ENCODE data around the gene IDS.
A peak's percentile ranks its signal among the peaks of the same experiment; 100 is the strongest.

The IDS gene

GRCh38 chrX:149470955-149471354, 34.2 kb downstream of the IDS start (continued):
- TF ChIP-seq, protein P1, sequence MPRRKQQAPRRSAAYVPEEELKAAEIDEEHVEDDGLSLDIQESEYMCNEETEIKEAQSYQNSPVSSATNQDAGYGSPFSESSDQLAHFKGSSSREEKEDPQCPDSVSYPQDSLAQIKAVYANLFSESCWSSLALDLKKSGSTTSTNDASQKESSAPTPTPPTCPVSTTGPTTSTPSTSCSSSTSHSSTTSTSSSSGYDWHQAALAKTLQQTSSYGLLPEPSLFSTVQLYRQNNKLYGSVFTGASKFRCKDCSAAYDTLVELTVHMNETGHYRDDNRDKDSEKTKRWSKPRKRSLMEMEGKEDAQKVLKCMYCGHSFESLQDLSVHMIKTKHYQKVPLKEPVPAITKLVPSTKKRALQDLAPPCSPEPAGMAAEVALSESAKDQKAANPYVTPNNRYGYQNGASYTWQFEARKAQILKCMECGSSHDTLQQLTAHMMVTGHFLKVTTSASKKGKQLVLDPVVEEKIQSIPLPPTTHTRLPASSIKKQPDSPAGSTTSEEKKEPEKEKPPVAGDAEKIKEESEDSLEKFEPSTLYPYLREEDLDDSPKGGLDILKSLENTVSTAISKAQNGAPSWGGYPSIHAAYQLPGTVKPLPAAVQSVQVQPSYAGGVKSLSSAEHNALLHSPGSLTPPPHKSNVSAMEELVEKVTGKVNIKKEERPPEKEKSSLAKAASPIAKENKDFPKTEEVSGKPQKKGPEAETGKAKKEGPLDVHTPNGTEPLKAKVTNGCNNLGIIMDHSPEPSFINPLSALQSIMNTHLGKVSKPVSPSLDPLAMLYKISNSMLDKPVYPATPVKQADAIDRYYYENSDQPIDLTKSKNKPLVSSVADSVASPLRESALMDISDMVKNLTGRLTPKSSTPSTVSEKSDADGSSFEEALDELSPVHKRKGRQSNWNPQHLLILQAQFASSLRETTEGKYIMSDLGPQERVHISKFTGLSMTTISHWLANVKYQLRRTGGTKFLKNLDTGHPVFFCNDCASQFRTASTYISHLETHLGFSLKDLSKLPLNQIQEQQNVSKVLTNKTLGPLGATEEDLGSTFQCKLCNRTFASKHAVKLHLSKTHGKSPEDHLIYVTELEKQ (tag by site-specific recombination; IDR thresholded peaks at IDR 0.05; ENCODE audit: borderline replicate concordance): no peak
- TF ChIP-seq SP2 (tag by site-specific recombination; IDR thresholded peaks at IDR 0.05): no peak
- TF ChIP-seq ZBTB17 (tag by site-specific recombination; IDR thresholded peaks at IDR 0.05): no peak
- no peak for TF ChIP-seq ZNF785 (tag by site-specific recombination; IDR thresholded peaks at IDR 0.05)
- TF ChIP-seq, protein P2, sequence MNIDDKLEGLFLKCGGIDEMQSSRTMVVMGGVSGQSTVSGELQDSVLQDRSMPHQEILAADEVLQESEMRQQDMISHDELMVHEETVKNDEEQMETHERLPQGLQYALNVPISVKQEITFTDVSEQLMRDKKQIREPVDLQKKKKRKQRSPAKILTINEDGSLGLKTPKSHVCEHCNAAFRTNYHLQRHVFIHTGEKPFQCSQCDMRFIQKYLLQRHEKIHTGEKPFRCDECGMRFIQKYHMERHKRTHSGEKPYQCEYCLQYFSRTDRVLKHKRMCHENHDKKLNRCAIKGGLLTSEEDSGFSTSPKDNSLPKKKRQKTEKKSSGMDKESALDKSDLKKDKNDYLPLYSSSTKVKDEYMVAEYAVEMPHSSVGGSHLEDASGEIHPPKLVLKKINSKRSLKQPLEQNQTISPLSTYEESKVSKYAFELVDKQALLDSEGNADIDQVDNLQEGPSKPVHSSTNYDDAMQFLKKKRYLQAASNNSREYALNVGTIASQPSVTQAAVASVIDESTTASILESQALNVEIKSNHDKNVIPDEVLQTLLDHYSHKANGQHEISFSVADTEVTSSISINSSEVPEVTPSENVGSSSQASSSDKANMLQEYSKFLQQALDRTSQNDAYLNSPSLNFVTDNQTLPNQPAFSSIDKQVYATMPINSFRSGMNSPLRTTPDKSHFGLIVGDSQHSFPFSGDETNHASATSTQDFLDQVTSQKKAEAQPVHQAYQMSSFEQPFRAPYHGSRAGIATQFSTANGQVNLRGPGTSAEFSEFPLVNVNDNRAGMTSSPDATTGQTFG (tag by site-specific recombination; IDR thresholded peaks at IDR 0.05; ENCODE audit: borderline replicate concordance): no peak
- TF ChIP-seq ZNF292 (tag by site-specific recombination; IDR thresholded peaks at IDR 0.05; ENCODE audit: borderline replicate concordance, low read depth): no peak
- 0 out of 2 replicates have a peak, but pooled peaks have one; percentile 29 for TF ChIP-seq ZNF561 (tag by site-specific recombination; IDR thresholded peaks at IDR 0.05; ENCODE audit: borderline replicate concordance)
- TF ChIP-seq KLF10 (tag by site-specific recombination; IDR thresholded peaks at IDR 0.05): no peak
- TF ChIP-seq ZXDB (tag by site-specific recombination; IDR thresholded peaks at IDR 0.05): no peak
- no peak for TF ChIP-seq ZNF830 (tag by site-specific recombination; IDR thresholded peaks at IDR 0.05; ENCODE audit: low read depth)
- peak; percentile 35; the same call in 1 of the 2 replicates for TF ChIP-seq ZNF660 (tag by site-specific recombination; IDR thresholded peaks at IDR 0.05)
- no peak for TF ChIP-seq BCL11B (tag by site-specific recombination; IDR thresholded peaks at IDR 0.05; ENCODE audit: low read depth)
- peak; percentile 57; the same call in 1 of the 2 replicates for TF ChIP-seq ZBTB6 (tag by site-specific recombination; IDR thresholded peaks at IDR 0.05)
- no peak for TF ChIP-seq ZEB2 (tag by site-specific recombination; IDR thresholded peaks at IDR 0.05)
- TF ChIP-seq ZSCAN30 (tag by site-specific recombination; IDR thresholded peaks at IDR 0.05): peak; percentile 68
- TF ChIP-seq, protein P3, sequence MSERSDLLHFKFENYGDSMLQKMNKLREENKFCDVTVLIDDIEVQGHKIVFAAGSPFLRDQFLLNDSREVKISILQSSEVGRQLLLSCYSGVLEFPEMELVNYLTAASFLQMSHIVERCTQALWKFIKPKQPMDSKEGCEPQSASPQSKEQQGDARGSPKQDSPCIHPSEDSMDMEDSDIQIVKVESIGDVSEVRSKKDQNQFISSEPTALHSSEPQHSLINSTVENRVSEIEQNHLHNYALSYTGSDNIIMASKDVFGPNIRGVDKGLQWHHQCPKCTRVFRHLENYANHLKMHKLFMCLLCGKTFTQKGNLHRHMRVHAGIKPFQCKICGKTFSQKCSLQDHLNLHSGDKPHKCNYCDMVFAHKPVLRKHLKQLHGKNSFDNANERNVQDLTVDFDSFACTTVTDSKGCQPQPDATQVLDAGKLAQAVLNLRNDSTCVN (tag by site-specific recombination; optimal IDR thresholded peaks at IDR 0.05): no peak
- TF ChIP-seq ZNF211 (tag by site-specific recombination; IDR thresholded peaks at IDR 0.05; ENCODE audit: low read depth): no peak
- no peak for TF ChIP-seq ZNF791 (tag by site-specific recombination; IDR thresholded peaks at IDR 0.05)
- TF ChIP-seq ZNF624 (tag by site-specific recombination; IDR thresholded peaks at IDR 0.05): no peak
- no peak for TF ChIP-seq ZFP3 (tag by site-specific recombination; IDR thresholded peaks at IDR 0.05; ENCODE audit: low read depth)
- TF ChIP-seq ZNF426 (tag by site-specific recombination; IDR thresholded peaks at IDR 0.05): no peak
- TF ChIP-seq TRIM28 (IDR thresholded peaks at IDR 0.05; ENCODE audit: borderline replicate concordance, low read length): no peak
- TF ChIP-seq ZNF629 (tag by site-specific recombination; IDR thresholded peaks at IDR 0.05): no peak
- no peak for TF ChIP-seq ZNF768 (tag by site-specific recombination; IDR thresholded peaks at IDR 0.05)
- peak; percentile 97 for TF ChIP-seq ZNF654 (tag by site-specific recombination; IDR thresholded peaks at IDR 0.05; ENCODE audit: low read depth)
- no peak for TF ChIP-seq ZNF223 (tag by site-specific recombination; IDR thresholded peaks at IDR 0.05)
- no peak for TF ChIP-seq ZNF677 (tag by site-specific recombination; IDR thresholded peaks at IDR 0.05)
- no peak for TF ChIP-seq OVOL3 (tag by site-specific recombination; IDR thresholded peaks at IDR 0.05)
- no peak for TF ChIP-seq ZNF530 (tag by site-specific recombination; IDR thresholded peaks at IDR 0.05; ENCODE audit: low read depth)
- TF ChIP-seq IKZF3 (tag by site-specific recombination; IDR thresholded peaks at IDR 0.05): no peak
- no peak for TF ChIP-seq ZBTB1 (tag by site-specific recombination; IDR thresholded peaks at IDR 0.05)
- TF ChIP-seq ZSCAN18 (tag by site-specific recombination; IDR thresholded peaks at IDR 0.05): no peak

Measured in HEK293 (cell line).